HepG2 (cell line): ENCODE measurements around the gene SNRPD3. TPM values are rescaled to one million over a fixed set of nuclear protein-coding genes. Genes with fewer than 3 reads are reported as not detected.

Experiments
- CHD4 ChIP-seq: fragments of 200-600 bp; sonication (generic); IDR thresholded peaks from 2 replicates; pipeline ENCODE4 v1.7.0; 2017; ENCODE audit warnings: mild to moderate bottlenecking, low read length, borderline replicate concordance
- ETV5 ChIP-seq: IDR thresholded peaks from 2 replicates; pipeline ENCODE4 v1.6.1; 2018; ENCODE audit warnings: missing biosample characterization, missing genetic modification reagents, inconsistent platforms, borderline replicate concordance
- FOXC1 ChIP-seq: sonication (generic); formaldehyde crosslinking; IDR thresholded peaks from 2 replicates; pipeline ENCODE4 v1.8.0; 2022; ENCODE audit warnings: mild to moderate bottlenecking, missing genetic modification reagents, borderline replicate concordance
- KDM6A ChIP-seq: IDR thresholded peaks from 2 replicates; pipeline ENCODE4 v1.6.1; 2016; ENCODE audit warnings: low read depth
- KLF6 ChIP-seq: IDR thresholded peaks from 2 replicates; pipeline ENCODE4 v1.8.0; 2016; ENCODE audit warnings: missing biosample characterization, missing genetic modification reagents
- MED8 ChIP-seq: sonication (generic); formaldehyde crosslinking; IDR thresholded peaks from 2 replicates; pipeline ENCODE4 v1.8.1; 2023; ENCODE audit warnings: mild to moderate bottlenecking, missing genetic modification reagents; ENCODE audit not compliant: insufficient replicate concordance
- MTA3 ChIP-seq: sonication (generic); formaldehyde crosslinking; IDR thresholded peaks from 2 replicates; pipeline ENCODE4 v1.4.0; 2020; ENCODE audit warnings: missing genetic modification reagents
- NRL ChIP-seq: sonication (generic); formaldehyde crosslinking; IDR thresholded peaks from 2 replicates; pipeline ENCODE4 v1.5.0; 2020; ENCODE audit warnings: missing genetic modification reagents, mild to moderate bottlenecking, moderate library complexity, borderline replicate concordance
- POLR2AphosphoS5 ChIP-seq: IDR thresholded peaks from 2 replicates; pipeline ENCODE4 v1.6.1; 2012; ENCODE audit warnings: low read depth, low read length
- TAF1 ChIP-seq: sonication (generic); formaldehyde crosslinking; IDR thresholded peaks from 2 replicates; pipeline ENCODE4 v1.4.0; 2020; ENCODE audit warnings: missing genetic modification reagents
- THYN1 ChIP-seq: sonication (generic); formaldehyde crosslinking; IDR thresholded peaks from 2 replicates; pipeline ENCODE4 v1.8.1; 2023; ENCODE audit warnings: low read depth, mild to moderate bottlenecking, moderate library complexity, missing genetic modification reagents, borderline replicate concordance
- ZNF605 ChIP-seq: sonication (generic); formaldehyde crosslinking; IDR thresholded peaks from 2 replicates; pipeline ENCODE4 v1.8.0; 2022; ENCODE audit warnings: mild to moderate bottlenecking, missing genetic modification reagents
- ZNF780A ChIP-seq: sonication (generic); formaldehyde crosslinking; IDR thresholded peaks from 2 replicates; pipeline ENCODE4 v1.8.0; 2022; ENCODE audit warnings: mild to moderate bottlenecking, missing genetic modification reagents, moderate library complexity
- ZSCAN9 ChIP-seq: IDR thresholded peaks from 2 replicates; pipeline ENCODE4 v1.6.1; 2016; ENCODE audit warnings: borderline replicate concordance
- polyA plus RNA-seq, 8 experiments: library from polyadenylated mRNA; depleted of rRNA in 3 of 8; stranded (reverse) in 7 of 8; unstranded in 1 of 8; fragments of >200 nt; fragmentation: Illumina TruSeq in 4 of 8; extraction: Trizol in 4 of 8; gene quantifications; 2 replicates each; pipeline versions ENCODE4 v1.2.1 to v1.2.3, GENCODE V29; 2011 to 2016; ENCODE audit warnings: low read depth in 4 of 8, missing spikeins in 1 of 8, mixed read lengths in 1 of 8; ENCODE audit not compliant: insufficient read depth in 1 of 8
- total RNA-seq, 5 experiments: library from RNA; depleted of rRNA; stranded (reverse); fragments of >200 nt; fragmentation: Illumina TruSeq; extraction: Trizol; gene quantifications; 2 replicates each; pipeline ENCODE4 v1.2.3, GENCODE V29; 2016; ENCODE audit warnings: low read depth in 1 of 5
- TF ChIP-seq, protein P1 (sequence below): sonication (generic); formaldehyde crosslinking; IDR thresholded peaks from 2 replicates; pipeline ENCODE4 v1.4.0; 2020; ENCODE audit warnings: mild to moderate bottlenecking, missing genetic modification reagents
- TF ChIP-seq, protein P2 (sequence below): sonication (generic); formaldehyde crosslinking; IDR thresholded peaks from 2 replicates; pipeline ENCODE4 v1.5.1; 2020; ENCODE audit warnings: mild to moderate bottlenecking, missing genetic modification reagents
- TF ChIP-seq, protein P3 (sequence below): sonication (generic); formaldehyde crosslinking; IDR thresholded peaks from 2 replicates; pipeline ENCODE4 v1.5.0; 2020; ENCODE audit warnings: mild to moderate bottlenecking, missing genetic modification reagents
- TF ChIP-seq, protein P4 (sequence below): sonication (generic); formaldehyde crosslinking; conservative IDR thresholded peaks from 2 replicates; pipeline ENCODE4 v1.8.0; 2022; ENCODE audit warnings: low read depth, missing genetic modification reagents
- TF ChIP-seq, protein P5 (sequence below): sonication (generic); formaldehyde crosslinking; IDR thresholded peaks from 2 replicates; pipeline ENCODE4 v1.5.0; 2020; ENCODE audit warnings: missing genetic modification reagents, mild to moderate bottlenecking, borderline replicate concordance

Gene SNRPD3
- total and polyA plus RNA-seq, 2 of the 13 experiments (the other 11 are each of a cell fraction or from before 2014, with no cell fraction given), result 110 to 209 TPM

DNA sequence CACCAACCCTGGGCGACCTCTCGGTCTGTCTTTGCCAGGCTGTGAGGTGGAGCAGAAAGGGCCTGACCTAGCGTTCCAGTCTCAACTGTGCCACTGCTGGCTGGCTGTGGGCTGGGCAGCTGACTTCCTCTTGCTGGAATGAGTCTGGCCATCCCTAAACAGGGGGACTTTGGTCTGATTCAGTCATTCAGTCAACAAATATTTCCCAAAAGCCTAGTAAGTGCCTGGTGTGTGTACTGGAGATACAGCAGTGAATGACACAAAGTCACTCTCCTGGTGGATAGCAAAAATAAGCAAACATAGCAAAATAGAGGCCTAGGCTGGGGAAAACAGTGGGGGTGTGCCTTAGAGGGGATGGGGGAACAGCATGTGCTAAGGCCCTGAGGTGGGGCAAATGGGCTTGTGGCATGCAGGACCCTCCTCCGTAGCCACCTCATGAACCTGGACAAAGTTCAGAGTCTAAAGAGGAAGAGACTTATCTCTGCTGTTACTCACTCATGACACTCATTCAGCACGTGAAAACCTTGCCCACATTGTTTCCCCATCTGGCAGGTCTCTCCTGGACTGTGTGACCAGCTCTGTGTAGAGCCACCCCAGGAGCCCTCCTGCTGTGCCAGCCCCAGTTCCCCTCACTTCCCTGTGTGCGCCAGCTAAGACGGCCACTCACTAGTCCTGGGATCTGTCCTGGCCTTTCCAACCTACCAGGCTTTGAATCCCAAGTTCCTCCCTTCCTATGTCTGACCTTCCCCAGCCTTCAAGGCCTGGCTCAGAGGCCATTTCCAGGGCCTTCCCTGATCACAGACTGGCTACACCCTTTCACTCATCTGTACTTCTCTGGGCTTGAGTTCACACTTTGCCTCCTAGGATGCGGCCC, 5.5 kb upstream of the SNRPD3 start (continued):
- TF ChIP-seq TAF1 (CRISPR knock-in tag), result peak; percentile 62
- peak; percentile 78; the same call in 1 of the 2 replicates for TF ChIP-seq FOXC1 (CRISPR knock-in tag)
- peak; percentile 63 for TF ChIP-seq ETV5 (CRISPR knock-in tag)
- TF ChIP-seq, protein P1, sequence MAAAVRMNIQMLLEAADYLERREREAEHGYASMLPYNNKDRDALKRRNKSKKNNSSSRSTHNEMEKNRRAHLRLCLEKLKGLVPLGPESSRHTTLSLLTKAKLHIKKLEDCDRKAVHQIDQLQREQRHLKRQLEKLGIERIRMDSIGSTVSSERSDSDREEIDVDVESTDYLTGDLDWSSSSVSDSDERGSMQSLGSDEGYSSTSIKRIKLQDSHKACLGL (CRISPR knock-in tag), result peak; percentile 48; the same call in 1 of the 2 replicates
- TF ChIP-seq POLR2AphosphoS5, result peak; percentile 43
- TF ChIP-seq NRL (CRISPR knock-in tag), result 0 out of 2 replicates have a peak, but pooled peaks have one; percentile 36
- TF ChIP-seq ZSCAN9 (CRISPR knock-in tag), result peak; percentile 82
- TF ChIP-seq, protein P2, sequence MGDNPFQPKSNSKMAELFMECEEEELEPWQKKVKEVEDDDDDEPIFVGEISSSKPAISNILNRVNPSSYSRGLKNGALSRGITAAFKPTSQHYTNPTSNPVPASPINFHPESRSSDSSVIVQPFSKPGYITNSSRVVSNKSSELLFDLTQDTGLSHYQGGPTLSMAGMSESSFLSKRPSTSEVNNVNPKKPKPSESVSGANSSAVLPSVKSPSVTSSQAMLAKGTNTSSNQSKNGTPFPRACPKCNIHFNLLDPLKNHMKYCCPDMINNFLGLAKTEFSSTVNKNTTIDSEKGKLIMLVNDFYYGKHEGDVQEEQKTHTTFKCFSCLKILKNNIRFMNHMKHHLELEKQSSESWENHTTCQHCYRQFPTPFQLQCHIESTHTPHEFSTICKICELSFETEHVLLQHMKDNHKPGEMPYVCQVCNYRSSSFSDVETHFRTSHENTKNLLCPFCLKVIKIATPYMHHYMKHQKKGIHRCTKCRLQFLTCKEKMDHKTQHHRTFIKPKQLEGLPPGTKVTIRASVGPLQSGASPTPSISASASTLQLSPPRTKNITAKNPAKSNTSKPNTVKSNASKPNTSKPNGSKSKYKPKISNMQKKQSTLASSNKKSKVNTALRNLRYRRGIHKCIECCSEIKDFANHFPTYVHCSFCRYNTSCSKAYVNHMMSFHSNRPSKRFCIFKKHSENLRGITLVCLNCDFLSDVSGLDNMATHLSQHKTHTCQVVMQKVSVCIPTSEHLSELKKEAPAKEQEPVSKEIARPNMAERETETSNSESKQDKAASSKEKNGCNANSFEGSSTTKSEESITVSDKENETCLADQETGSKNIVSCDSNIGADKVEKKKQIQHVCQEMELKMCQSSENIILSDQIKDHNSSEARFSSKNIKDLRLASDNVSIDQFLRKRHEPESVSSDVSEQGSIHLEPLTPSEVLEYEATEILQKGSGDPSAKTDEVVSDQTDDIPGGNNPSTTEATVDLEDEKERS (CRISPR knock-in tag), result peak; percentile 92; the same call in 1 of the 2 replicates
- peak; percentile 91 for TF ChIP-seq MED8 (CRISPR knock-in tag)
- TF ChIP-seq, protein P3, sequence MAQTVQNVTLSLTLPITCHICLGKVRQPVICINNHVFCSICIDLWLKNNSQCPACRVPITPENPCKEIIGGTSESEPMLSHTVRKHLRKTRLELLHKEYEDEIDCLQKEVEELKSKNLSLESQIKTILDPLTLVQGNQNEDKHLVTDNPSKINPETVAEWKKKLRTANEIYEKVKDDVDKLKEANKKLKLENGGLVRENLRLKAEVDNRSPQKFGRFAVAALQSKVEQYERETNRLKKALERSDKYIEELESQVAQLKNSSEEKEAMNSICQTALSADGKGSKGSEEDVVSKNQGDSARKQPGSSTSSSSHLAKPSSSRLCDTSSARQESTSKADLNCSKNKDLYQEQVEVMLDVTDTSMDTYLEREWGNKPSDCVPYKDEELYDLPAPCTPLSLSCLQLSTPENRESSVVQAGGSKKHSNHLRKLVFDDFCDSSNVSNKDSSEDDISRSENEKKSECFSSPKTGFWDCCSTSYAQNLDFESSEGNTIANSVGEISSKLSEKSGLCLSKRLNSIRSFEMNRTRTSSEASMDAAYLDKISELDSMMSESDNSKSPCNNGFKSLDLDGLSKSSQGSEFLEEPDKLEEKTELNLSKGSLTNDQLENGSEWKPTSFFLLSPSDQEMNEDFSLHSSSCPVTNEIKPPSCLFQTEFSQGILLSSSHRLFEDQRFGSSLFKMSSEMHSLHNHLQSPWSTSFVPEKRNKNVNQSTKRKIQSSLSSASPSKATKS, result no peak
- TF ChIP-seq ZNF780A (CRISPR knock-in tag), result 0 out of 2 replicates have a peak, but pooled peaks have one; percentile 64
- TF ChIP-seq CHD4, result peak; percentile 89; the same call in 1 of the 2 replicates
- peak; percentile 79 for TF ChIP-seq KLF6 (CRISPR knock-in tag)
- no peak for TF ChIP-seq MTA3
- no peak for TF ChIP-seq THYN1 (CRISPR knock-in tag)
- TF ChIP-seq, protein P4, sequence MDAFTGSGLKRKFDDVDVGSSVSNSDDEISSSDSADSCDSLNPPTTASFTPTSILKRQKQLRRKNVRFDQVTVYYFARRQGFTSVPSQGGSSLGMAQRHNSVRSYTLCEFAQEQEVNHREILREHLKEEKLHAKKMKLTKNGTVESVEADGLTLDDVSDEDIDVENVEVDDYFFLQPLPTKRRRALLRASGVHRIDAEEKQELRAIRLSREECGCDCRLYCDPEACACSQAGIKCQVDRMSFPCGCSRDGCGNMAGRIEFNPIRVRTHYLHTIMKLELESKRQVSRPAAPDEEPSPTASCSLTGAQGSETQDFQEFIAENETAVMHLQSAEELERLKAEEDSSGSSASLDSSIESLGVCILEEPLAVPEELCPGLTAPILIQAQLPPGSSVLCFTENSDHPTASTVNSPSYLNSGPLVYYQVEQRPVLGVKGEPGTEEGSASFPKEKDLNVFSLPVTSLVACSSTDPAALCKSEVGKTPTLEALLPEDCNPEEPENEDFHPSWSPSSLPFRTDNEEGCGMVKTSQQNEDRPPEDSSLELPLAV (CRISPR knock-in tag), result no peak
- peak; percentile 86 for TF ChIP-seq KDM6A (CRISPR knock-in tag)
- TF ChIP-seq, protein P5, sequence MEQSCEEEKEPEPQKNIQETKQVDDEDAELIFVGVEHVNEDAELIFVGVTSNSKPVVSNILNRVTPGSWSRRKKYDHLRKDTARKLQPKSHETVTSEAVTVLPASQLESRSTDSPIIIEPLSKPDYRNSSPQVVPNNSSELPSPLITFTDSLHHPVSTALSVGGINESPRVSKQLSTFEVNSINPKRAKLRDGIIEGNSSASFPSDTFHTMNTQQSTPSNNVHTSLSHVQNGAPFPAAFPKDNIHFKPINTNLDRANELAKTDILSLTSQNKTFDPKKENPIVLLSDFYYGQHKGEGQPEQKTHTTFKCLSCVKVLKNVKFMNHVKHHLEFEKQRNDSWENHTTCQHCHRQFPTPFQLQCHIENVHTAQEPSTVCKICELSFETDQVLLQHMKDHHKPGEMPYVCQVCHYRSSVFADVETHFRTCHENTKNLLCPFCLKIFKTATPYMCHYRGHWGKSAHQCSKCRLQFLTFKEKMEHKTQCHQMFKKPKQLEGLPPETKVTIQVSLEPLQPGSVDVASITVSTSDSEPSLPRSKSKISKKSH (CRISPR knock-in tag), result 0 out of 2 replicates have a peak, but pooled peaks have one; percentile 55
- TF ChIP-seq ZNF605 (CRISPR knock-in tag), result peak; percentile 91
